Measurements from ENCODE around the gene GNG13. TPM values are rescaled to one million over a fixed set of nuclear protein-coding genes. Genes with fewer than 3 reads are reported as not detected.

The GNG13 gene
- total RNA-seq, 2 experiments from 2014 or later: not detected

DNA sequence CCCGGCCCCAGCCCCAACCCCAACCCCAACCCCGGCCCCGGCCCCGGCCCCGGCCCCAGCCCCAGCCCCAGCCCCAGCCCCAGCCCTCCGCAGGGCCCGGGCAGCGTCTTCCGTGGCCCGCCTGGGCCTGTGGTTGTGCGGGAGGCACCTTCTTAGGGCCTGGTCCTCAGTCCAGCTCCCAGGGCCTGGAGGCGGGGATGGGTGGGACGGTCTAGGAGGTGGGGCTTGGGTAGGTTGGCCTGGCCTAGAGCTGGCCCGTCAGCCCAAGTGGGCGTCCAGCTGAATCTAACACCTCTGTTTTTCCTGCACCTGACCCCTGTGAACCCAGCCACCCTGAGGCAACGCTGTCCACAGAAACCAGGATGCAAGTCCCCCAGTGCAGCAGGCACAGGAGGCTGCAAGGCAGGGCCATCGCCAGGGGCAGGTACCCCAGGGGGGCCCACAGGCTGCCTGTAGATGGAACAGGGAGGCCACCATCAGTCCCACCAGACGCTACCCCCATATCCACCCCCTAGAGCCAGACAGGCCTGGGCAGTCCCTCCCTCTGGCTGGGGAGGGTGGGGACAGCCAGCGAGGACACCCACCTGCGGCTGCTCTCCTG is 31.2 kb downstream of the GNG13 start:
- H3K36me3 Mint-ChIP-seq (ENCODE audit: low read depth): no peaks in the 10 kb centered on the region
- CTCF ChIA-PET: no interaction called here
- H3K9me3 Mint-ChIP-seq (ENCODE audit: low read depth): no peaks in the 10 kb centered on the region
- H3K27ac Mint-ChIP-seq: no peak overlapping the region
- H3K4me3 Mint-ChIP-seq: no peak overlapping the region
- DNase-seq (no peak), ATAC-seq (no peak)
- no peaks in the 10 kb centered on the region for H3K4me1 Mint-ChIP-seq
- POLR2A ChIA-PET: no interaction called here
- H3K27me3 Mint-ChIP-seq: no peaks in the 10 kb centered on the region
- intact Hi-C loops (cut with DNase I, micrococcal nuclease): no loop called here

DNA sequence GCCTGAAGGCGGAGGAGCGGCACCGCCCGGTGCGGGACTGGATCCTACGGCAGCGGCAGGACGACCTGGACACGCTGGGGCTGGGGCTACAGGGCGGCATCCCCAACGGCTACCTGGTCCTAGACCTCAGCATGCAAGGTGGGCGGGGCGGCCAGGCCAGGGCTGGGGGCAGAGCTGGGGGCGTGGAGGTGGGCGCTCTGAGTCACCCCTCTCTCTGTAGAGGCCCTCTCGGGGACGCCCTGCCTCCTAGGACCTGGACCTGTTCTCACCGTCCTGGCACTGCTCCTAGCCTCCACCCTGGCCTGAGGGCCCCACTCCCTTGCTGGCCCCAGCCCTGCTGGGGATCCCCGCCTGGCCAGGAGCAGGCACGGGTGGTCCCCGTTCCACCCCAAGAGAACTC is 32.1 kb downstream of the GNG13 start:
- ATAC-seq: no peak
- CTCF ChIA-PET: no interaction called here
- POLR2A ChIA-PET: no interaction called here
- no peak for DNase-seq
- no peaks in the 10 kb centered on the region for H3K9me3 Mint-ChIP-seq (ENCODE audit: low read depth)
- no peak overlapping the region for H3K27ac Mint-ChIP-seq
- no peaks in the 10 kb centered on the region for H3K4me1 Mint-ChIP-seq
- H3K4me3 Mint-ChIP-seq: no peak overlapping the region
- intact Hi-C loops (cut with DNase I, micrococcal nuclease): no loop called here
- H3K36me3 Mint-ChIP-seq (ENCODE audit: low read depth): no peaks in the 10 kb centered on the region
- H3K27me3 Mint-ChIP-seq: no peaks in the 10 kb centered on the region

DNA sequence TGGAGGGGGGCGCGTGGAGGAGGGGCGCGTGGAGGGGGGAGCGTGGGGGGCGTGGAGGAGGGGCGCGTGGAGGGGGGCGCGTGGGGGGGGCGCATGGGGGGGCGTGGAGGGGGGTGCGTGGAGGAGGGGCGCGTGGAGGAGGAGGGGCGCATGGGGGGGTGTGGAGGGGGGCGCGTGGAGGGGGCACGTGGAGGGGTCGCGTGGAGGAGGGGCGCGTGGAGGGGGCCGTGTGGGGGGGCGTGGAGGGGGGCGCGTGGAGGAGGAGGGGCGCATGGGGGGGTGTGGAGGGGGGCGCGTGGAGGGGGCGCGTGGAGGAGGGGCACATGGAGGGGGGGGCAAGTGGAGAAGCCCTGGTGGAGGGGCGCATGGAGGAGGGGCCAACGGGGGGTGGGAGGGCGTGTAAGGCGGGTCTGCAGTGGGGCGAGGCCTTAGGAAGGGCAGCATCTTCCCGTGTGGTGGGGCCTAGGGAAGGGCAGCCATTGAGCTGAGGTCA is 32.7 kb downstream of the GNG13 start:
- Mint-ChIP-seq H3K4me1 (no peaks in the 10 kb centered on the region), H3K27me3 (no peaks in the 10 kb centered on the region), H3K9me3 (ENCODE audit: low read depth) (no peaks in the 10 kb centered on the region), H3K36me3 (ENCODE audit: low read depth) (no peaks in the 10 kb centered on the region), H3K27ac (no peak overlapping the region), H3K4me3 (no peak overlapping the region)
- ChIA-PET POLR2A (no interaction called here), CTCF (no interaction called here)
- ATAC-seq (no peak), DNase-seq (no peak)
- intact Hi-C loops (cut with DNase I, micrococcal nuclease): no loop called here

DNA sequence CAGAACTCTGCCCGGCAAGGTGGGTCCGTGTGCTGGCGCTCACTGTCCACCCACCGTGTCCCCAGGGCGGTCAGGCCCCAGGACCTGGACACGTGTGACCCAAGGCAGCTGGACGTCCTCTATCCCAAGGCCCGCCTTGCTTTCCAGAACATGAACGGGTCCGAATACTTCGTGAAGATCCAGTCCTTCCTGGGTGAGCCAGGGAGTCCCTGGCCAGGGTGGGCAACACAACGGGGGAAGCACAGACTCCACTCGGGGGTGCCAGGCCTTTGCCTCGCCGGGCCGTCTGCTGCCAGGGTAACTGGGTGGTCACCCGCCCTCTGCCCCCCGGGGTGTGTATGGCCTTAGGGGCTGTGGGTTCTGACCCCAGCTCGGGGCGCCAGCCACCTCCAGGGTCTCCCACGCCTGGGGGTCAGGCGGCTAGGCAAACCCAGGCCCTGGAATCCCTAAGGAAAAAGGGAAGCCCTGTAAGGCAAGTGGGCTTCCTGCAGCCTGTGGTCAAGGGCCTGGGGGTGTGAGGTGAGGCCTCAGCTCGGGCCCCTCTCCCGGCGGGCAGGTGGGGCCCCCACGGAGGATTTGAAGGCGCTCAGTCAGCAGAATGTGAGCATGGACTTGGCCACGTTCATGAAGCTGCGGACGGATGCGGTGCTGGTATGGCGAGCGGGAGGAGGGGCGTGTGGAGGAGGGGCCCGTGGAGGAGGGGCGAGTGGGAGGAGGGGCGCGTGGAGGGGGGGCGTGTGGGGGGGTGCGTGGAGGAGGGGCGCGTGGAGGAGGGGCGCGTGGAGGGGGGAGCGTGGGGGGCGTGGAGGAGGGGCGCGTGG is 33.5 kb downstream of the GNG13 start:
- H3K4me1 Mint-ChIP-seq: no peaks in the 10 kb centered on the region
- H3K4me3 Mint-ChIP-seq: no peak overlapping the region
- intact Hi-C loops (cut with DNase I, micrococcal nuclease): no loop called here
- no peak overlapping the region for H3K27ac Mint-ChIP-seq
- no peaks in the 10 kb centered on the region for H3K36me3 Mint-ChIP-seq (ENCODE audit: low read depth)
- DNase-seq (no peak), ATAC-seq (no peak)
- POLR2A ChIA-PET: no interaction called here
- CTCF ChIA-PET: no interaction called here
- no peaks in the 10 kb centered on the region for H3K9me3 Mint-ChIP-seq (ENCODE audit: low read depth)
- no peaks in the 10 kb centered on the region for H3K27me3 Mint-ChIP-seq

DNA sequence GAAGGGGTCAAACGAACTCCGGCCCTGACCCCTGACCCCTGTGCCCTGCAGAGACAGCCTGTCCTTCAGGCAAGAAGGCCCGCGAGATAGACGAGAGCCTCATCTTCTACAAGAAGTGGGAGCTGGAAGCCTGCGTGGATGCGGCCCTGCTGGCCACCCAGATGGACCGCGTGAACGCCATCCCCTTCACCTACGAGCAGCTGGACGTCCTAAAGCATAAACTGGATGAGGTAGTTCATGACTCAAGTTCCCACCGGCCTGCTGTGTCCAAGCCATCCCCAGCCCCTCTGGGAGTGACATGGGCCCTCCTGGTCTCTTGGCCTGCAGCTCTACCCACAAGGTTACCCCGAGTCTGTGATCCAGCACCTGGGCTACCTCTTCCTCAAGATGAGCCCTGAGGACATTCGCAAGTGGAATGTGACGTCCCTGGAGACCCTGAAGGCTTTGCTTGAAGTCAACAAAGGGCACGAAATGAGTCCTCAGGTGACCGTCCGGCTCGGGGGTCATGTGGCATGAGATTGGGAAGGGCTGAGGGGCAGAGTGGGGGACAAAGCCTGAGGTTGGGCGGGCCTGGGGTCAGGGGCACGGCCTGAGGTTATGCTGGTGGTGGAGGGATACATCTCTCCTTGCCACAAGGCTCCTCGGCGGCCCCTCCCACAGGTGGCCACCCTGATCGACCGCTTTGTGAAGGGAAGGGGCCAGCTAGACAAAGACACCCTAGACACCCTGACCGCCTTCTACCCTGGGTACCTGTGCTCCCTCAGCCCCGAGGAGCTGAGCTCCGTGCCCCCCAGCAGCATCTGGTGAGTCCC is 34.3 kb downstream of the GNG13 start:
- no peak overlapping the region for H3K4me3 Mint-ChIP-seq
- H3K36me3 Mint-ChIP-seq (ENCODE audit: low read depth): no peaks in the 10 kb centered on the region
- CTCF ChIA-PET: interaction anchor here (0.6 kb wide), 2 partner anchors 15 to 89 kb away, joined by 3 to 4 read pairs; no protein-coding TSS in a partner anchor
- no peaks in the 10 kb centered on the region for H3K27me3 Mint-ChIP-seq
- ATAC-seq (no peak), DNase-seq (no peak)
- no peak overlapping the region for H3K27ac Mint-ChIP-seq
- H3K9me3 Mint-ChIP-seq (ENCODE audit: low read depth): no peaks in the 10 kb centered on the region
- POLR2A ChIA-PET: no interaction called here
- no peaks in the 10 kb centered on the region for H3K4me1 Mint-ChIP-seq
- intact Hi-C loops (cut with DNase I, micrococcal nuclease): no loop called here

DNA sequence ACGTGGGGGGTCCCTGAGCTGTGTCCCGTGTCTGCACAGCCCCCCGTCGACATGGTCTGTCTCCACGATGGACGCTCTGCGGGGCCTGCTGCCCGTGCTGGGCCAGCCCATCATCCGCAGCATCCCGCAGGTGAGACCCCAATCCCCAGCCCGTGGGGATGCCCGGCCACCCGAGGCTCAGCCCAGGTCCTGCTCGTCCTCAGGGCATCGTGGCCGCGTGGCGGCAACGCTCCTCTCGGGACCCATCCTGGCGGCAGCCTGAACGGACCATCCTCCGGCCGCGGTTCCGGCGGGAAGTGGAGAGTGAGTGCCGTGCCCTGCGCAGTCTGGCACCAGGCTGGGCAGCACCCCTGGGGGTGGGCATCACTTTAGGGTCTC is 35.1 kb downstream of the GNG13 start:
- H3K27me3 Mint-ChIP-seq: no peaks in the 10 kb centered on the region
- ChIA-PET CTCF (interaction anchor here (0.6 kb wide), 1 partner anchor 16 kb away, joined by 4 read pairs; no protein-coding TSS in a partner anchor), POLR2A (no interaction called here)
- no peaks in the 10 kb centered on the region for H3K36me3 Mint-ChIP-seq (ENCODE audit: low read depth)
- no peaks in the 10 kb centered on the region for H3K4me1 Mint-ChIP-seq
- intact Hi-C loops (cut with DNase I, micrococcal nuclease): no loop called here
- no peak overlapping the region for H3K27ac Mint-ChIP-seq
- no peak for DNase-seq
- no peaks in the 10 kb centered on the region for H3K9me3 Mint-ChIP-seq (ENCODE audit: low read depth)
- H3K4me3 Mint-ChIP-seq: no peak overlapping the region
- ATAC-seq: no peak

DNA sequence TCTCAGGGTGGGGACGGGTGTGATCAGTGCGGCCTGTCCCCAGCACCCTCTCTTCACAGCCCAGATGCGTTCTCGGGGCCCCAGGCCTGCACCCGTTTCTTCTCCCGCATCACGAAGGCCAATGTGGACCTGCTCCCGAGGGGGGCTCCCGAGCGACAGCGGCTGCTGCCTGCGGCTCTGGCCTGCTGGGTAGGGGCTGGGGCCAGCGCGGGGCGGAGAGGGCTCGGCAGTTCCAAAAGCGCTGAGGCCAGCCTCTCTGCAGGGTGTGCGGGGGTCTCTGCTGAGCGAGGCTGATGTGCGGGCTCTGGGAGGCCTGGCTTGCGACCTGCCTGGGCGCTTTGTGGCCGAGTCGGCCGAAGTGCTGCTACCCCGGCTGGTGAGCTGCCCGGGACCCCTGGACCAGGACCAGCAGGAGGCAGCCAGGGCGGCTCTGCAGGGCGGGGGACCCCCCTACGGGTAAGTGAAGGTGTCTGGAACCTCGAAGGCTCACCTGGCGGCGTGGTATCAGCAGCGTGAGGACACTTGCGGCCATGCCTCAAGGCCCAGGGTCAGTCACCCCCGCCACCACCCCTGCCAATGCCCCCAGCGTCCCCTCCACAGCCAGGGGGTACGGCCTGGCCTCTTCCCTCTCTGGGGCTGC is 35.6 kb downstream of the GNG13 start:
- Mint-ChIP-seq H3K27me3 (no peaks in the 10 kb centered on the region), H3K4me1 (no peaks in the 10 kb centered on the region), H3K27ac (no peak overlapping the region), H3K9me3 (ENCODE audit: low read depth) (no peaks in the 10 kb centered on the region), H3K4me3 (no peak overlapping the region), H3K36me3 (ENCODE audit: low read depth) (no peaks in the 10 kb centered on the region)
- intact Hi-C loops (cut with DNase I, micrococcal nuclease): no loop called here
- CTCF ChIA-PET: no interaction called here
- DNase-seq: no peak
- no peak for ATAC-seq
- POLR2A ChIA-PET: no interaction called here

DNA sequence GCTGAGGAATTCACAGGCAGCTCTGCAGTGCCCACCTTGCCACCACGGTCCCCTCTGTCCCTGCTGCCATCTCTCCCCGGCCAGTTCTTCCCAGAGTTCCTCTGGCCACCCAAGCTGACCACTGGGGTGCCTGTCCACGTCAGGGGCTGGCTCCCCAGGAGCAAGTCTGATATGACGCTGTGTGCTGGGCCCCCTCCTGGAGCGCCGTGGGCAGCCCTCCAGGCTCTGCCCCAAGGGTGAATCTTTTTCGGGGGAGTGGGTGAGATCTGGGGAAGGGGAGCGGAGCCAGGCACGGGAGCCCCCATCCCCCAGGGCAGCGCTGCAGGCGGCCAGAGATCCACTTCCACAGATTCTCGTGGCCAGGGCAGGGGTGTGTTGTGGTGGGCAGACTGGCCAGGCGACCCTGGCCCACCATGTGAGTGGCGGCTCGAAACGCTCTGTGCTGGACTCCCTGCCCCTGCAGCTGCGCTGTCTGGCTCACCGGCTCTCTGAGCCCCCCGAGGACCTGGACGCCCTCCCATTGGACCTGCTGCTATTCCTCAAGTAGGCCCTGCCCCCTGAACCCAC is 36.3 kb downstream of the GNG13 start:
- no peak overlapping the region for H3K27ac Mint-ChIP-seq
- ChIA-PET POLR2A (no interaction called here), CTCF (no interaction called here)
- H3K4me1 Mint-ChIP-seq: no peaks in the 10 kb centered on the region
- ATAC-seq (no peak), DNase-seq (no peak)
- H3K9me3 Mint-ChIP-seq (ENCODE audit: low read depth): no peaks in the 10 kb centered on the region
- H3K4me3 Mint-ChIP-seq: no peak overlapping the region
- no peaks in the 10 kb centered on the region for H3K36me3 Mint-ChIP-seq (ENCODE audit: low read depth)
- no peaks in the 10 kb centered on the region for H3K27me3 Mint-ChIP-seq
- intact Hi-C loops (cut with DNase I, micrococcal nuclease): no loop called here

DNA sequence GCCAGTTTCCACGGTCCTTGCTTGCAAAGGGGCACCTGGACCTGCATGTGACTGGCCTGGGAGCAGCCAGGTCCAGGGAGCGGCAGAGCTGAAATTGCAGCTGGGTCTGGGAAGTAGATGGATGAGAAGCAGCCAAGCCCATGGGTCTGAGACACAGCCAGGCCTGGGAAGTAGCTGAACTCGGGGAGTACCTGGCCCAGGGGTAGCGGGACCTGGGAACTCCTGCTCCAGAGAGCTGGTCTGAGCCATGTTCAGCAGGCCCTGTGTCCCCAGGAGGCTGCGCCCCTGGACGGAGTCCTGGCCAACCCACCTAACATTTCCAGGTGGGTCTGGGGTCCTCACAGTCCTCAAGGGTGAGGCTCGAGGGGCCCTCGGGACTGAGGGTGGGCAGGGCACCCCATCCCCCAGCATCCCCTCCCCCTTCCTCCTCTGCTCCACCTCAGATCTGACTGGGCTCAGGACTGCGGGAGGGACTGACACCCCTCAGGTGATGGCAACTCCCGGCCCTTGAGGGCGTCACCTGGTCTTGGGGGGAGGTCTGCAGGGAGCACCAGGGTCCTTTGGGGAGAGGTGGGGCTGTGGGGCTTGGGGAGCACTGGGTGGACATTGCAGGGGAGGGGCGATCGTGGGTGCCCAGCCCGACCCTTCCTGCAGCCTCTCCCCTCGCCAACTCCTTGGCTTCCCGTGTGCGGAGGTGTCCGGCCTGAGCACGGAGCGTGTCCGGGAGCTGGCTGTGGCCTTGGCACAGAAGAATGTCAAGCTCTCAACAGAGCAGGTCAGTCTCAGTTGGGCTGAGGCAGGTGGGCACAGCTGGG is 37.0 kb downstream of the GNG13 start:
- ATAC-seq: no peak
- DNase-seq: no peak
- H3K4me3 Mint-ChIP-seq: no peak overlapping the region
- no peaks in the 10 kb centered on the region for H3K36me3 Mint-ChIP-seq (ENCODE audit: low read depth)
- H3K27me3 Mint-ChIP-seq: no peaks in the 10 kb centered on the region
- H3K4me1 Mint-ChIP-seq: no peaks in the 10 kb centered on the region
- no peaks in the 10 kb centered on the region for H3K9me3 Mint-ChIP-seq (ENCODE audit: low read depth)
- intact Hi-C loops (cut with DNase I, micrococcal nuclease): no loop called here
- CTCF ChIA-PET: no interaction called here
- POLR2A ChIA-PET: no interaction called here
- no peak overlapping the region for H3K27ac Mint-ChIP-seq

DNA sequence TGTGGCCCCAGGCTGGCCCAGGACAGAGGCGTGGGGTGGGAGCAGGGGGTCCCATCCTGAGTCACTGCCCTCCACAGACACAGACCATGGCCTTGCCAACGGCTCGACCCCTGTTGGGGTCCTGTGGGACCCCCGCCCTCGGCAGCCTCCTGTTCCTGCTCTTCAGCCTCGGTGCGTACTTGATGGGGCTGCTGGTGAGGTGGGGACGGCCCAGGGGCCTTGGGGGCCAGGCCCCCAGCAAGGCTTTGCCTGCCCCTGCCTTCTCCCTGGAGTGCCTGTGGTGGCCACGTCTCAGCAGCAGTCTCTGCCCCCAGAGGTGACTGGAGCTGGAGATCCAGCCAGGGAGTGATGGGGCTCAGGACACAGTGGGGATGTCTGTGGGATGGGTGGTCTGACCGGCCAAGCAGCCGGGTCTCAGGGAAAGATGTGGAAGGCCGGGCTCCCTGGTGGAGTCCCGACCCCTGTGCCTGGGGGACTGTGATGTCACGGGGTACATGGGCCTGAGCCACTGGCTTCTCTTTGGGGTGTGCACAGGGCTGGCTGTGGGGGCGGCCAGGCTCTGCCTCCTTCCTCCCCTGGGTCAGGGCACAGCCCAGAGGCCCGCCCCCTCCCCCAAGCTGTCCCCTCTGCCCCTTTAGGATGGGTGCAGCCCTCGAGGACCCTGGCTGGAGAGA is 37.8 kb downstream of the GNG13 start:
- intact Hi-C loops (cut with DNase I, micrococcal nuclease): no loop called here

More for the DNA sequence above, 37.8 kb downstream of the GNG13 start:
- Mint-ChIP-seq H3K9me3 (ENCODE audit: low read depth) (no peaks in the 10 kb centered on the region), H3K4me3 (no peak overlapping the region), H3K4me1 (no peaks in the 10 kb centered on the region), H3K36me3 (ENCODE audit: low read depth) (no peaks in the 10 kb centered on the region), H3K27me3 (peaks cover 2% of the 10 kb centered on the region), H3K27ac (no peak overlapping the region)
- ChIA-PET POLR2A (no interaction called here), CTCF (no interaction called here)
- no peak for DNase-seq
- no peak for ATAC-seq

Measured in activated CD4-positive, alpha-beta T cell treated with anti-CD3 and anti-CD28 coated beads for 36 hours (primary cell).